ENCODE data around the gene NR1H2. TPM values are rescaled to one million over a fixed set of nuclear protein-coding genes. Genes with fewer than 3 reads are reported as not detected.

Gene NR1H2
- total and polyA plus RNA-seq, 10 donors, result 53.1 to 96.0 (median 74.0) TPM

DNA sequence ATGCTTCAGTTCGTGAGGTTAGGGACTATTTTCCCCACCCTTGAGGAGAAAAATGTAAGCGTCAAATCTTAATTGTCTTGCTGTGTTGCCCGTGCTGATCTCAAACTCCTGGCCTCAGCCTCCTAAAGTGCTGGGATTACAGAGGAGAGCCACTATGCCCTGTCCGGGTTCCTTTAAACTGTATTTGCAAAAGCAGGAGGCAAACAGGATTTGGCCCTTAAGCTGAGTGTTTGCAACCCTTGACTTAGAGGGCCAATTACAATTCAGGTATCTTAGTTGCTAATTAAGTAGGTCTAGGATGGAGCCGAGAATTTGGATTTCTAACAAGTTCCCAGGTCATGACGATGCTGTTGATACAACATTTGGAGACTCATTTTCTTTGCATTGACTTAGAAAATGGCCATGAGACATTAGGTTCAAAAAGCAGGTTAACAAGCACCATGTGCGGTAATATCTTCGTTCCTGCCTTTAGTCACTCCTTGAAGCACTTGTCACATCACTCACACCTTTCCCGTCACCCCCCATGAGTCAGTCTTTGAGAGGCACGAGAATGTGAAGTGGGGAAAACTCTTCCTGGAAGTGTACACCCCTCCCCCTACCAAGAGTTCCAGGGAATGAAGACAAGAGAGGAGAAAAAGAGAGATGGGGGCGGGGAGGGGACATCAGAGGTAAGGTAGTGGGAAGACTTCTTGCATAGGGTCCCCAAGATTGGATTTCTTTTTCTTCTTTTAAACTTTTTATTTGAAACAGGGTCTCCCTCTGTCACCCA is 13.4 kb upstream of the NR1H2 start:
- TF ChIP-seq POLR2AphosphoS5 (IDR thresholded peaks at IDR 0.05), result no peak
- TF ChIP-seq, protein P1, sequence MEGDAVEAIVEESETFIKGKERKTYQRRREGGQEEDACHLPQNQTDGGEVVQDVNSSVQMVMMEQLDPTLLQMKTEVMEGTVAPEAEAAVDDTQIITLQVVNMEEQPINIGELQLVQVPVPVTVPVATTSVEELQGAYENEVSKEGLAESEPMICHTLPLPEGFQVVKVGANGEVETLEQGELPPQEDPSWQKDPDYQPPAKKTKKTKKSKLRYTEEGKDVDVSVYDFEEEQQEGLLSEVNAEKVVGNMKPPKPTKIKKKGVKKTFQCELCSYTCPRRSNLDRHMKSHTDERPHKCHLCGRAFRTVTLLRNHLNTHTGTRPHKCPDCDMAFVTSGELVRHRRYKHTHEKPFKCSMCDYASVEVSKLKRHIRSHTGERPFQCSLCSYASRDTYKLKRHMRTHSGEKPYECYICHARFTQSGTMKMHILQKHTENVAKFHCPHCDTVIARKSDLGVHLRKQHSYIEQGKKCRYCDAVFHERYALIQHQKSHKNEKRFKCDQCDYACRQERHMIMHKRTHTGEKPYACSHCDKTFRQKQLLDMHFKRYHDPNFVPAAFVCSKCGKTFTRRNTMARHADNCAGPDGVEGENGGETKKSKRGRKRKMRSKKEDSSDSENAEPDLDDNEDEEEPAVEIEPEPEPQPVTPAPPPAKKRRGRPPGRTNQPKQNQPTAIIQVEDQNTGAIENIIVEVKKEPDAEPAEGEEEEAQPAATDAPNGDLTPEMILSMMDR (IDR thresholded peaks at IDR 0.05 in 8 of 11, conservative IDR thresholded peaks at IDR 0.05 in 3 of 11), result no peak
- TF ChIP-seq POLR2A (IDR thresholded peaks at IDR 0.05), result no peak
- 60 to 81% (median 72%) methylated on average over 11 of the region's 11 CpGs for whole genome bisulfite sequencing, 5 donors
- intact Hi-C loops (cut with DNase I; ENCODE audit: low total_unique reads), result loop anchor here (10.0 kb wide), 1 partner anchor 52 kb away; the partner anchor contains the start of gene SPIB
- Histone ChIP-seq H3K4me1 (peaks cover 0 to 71% (median 19%) of the 10 kb centered on the region in 6 donors), H3K36me3 (no peaks in the 10 kb centered on the region), H3K27me3 (replicated peaks in 1 of 7) (no peaks in the 10 kb centered on the region), H3K9me3 (no peaks in the 10 kb centered on the region), H3K27ac (no peak overlapping the region), H3K4me3 (no peak overlapping the region)
- no peak for DNase-seq

DNA sequence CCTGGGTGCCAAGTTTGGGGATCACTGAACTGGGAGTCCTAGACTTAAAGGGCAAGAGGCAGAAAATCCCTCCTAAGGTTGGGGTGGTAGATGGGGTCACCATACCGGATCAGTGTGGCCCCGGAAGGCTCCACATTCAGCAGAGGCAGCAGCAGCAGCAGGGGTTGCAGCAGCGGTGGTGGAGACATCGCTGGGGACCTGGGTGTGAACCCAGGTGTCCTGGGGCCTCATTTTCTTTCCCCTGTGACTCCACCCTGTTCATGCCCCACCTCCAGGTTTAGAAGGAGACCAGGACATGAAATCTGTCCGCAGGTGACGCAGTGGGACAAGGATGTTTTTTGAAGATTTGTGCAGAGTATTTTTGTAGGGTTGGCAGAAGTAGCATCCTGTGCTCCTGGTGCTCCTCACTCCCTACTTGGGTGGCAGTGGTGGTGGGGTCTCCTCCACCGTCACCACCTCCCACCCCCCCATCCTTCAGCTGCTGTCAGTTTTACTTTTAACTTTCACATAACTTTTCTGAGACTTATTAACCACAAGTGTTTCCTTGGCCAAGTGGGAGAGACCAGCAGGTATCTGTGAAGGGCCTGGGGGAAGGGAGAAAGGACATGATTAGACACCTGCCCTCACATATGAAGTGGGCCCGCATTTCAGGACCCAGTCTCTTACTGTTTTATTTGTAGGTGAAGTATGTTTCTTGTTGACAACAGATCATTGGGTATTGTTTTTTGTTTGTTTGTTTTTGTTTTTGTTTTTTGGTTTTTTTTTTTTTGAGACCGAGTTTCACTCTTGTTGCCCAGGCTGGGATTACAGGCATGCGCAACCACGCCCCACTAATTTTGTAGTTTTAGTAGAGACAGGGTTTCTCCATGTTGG is 10.6 kb upstream of the NR1H2 start, which contains the start of gene NAPSA:
TSS of gene NAPSA (minus strand) at position 206 of the 873 bp plus-strand sequence. CDS start at position 188, 18 bp downstream.
- H3K27ac ChIP-seq, result peak within 1 kb of the TSS in 3 of 8 donors; percentile 34 to 55 (median 38)
- TF ChIP-seq POLR2AphosphoS5 (IDR thresholded peaks at IDR 0.05) (no peak), POLR2A (IDR thresholded peaks at IDR 0.05) (no peak)
- TF ChIP-seq, protein P1 (IDR thresholded peaks at IDR 0.05 in 8 of 11, conservative IDR thresholded peaks at IDR 0.05 in 3 of 11), result no peak
- intact Hi-C loops (cut with DNase I; ENCODE audit: low total_unique reads), result loop anchor here (5.0 to 10.0 kb wide), 2 partner anchors 49 to 97 kb away; partner anchors contain the start of gene SPIB
- no peaks in the 10 kb centered on the region for H3K9me3 ChIP-seq
- DNase-seq, result peak; percentile 76
- no peaks in the 10 kb centered on the region for H3K27me3 ChIP-seq (replicated peaks in 1 of 7)
- WGBS, 5 donors, result 69 to 79% (median 75%) methylated on average over 11 of the region's 11 CpGs
- no peaks in the 10 kb centered on the region for H3K36me3 ChIP-seq
- H3K4me3 ChIP-seq, result no peak within 1 kb of the TSS
- H3K4me1 ChIP-seq, result peaks cover 5 to 65% (median 27%) of the 10 kb centered on the region in 6 donors

DNA sequence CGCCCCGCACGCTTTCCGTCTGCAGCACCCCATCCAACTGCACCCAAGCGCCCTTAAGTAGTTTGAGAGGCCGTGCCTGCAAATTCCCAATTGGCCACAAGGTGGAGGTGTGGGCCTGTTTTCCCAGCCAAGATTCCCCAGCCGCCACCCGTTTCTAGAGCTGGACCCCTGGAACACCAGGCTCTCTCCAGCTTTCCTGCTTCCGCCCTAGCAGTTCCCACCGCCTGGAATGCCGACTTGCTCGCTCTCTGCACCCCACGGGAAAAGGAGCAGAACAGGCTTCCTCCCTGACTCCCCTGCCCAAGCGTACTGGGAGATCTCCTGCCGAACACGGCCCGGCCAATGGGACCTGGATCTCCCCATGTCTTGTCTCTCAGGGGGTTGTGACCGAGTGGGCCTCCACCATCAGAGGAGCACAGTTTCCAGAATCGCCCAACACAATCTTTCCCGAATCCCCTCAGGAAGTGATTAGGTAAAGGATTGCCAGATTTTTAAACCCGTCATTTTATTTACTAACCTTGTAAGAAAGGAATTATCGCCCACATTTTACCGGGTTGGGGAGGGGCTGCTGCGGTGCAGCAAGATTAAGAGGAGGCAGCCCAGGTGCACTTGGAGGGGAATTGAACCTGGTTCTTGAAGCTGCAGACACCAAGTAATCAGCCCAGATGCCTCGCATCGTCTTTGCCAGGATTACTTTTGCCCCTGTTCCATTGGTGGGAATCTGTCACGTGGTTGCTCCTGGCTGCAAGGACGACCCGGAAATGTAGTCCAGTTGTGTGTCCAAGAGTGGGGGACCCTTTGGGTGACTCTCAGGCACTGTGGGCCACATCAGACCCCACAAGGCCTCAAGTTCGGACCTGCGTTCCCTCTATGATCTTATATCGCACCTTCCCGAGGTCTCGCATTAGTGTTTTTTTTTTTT is 7.3 kb upstream of the NR1H2 start:
- Histone ChIP-seq H3K27me3 (replicated peaks in 1 of 7) (no peaks in the 10 kb centered on the region), H3K36me3 (no peaks in the 10 kb centered on the region), H3K9me3 (no peaks in the 10 kb centered on the region), H3K4me3 (peak overlapping the region; percentile 32 to 82 (median 64)), H3K4me1 (peaks cover 5 to 47% (median 25%) of the 10 kb centered on the region in 6 donors), H3K27ac (peak overlapping the region; percentile 14 to 87 (median 74))
- TF ChIP-seq POLR2AphosphoS5 (IDR thresholded peaks at IDR 0.05) (peak in 2 of 3 donors; percentile 53 to 60), POLR2A (IDR thresholded peaks at IDR 0.05) (no peak)
- TF ChIP-seq, protein P1 (IDR thresholded peaks at IDR 0.05 in 8 of 11, conservative IDR thresholded peaks at IDR 0.05 in 3 of 11), result peak; percentile 80 to 94 (median 92)
- DNase-seq, result peak; percentile 90
- 5 to 14% (median 8%) methylated on average over 25 to 34 of the region's 34 CpGs for WGBS, 5 donors
- intact Hi-C loops (cut with DNase I; ENCODE audit: low total_unique reads), result loop anchor here (5.0 to 10.0 kb wide), 2 partner anchors 46 to 93 kb away; partner anchors contain the start of gene SPIB
